GM18517 (cell line): ENCODE results near the gene IBA57.
"Not testable (repeated sequence)": the region's sequence is repeated elsewhere in the genome, so short reads cannot be mapped to it uniquely, and the experiment has no call there.

Experiments
- ATAC-seq: cut with Tn5 transposase; IDR thresholded peaks from one replicate; pipeline ENCODE4 v1.9.1; 2021; ENCODE audit warnings: mild to moderate bottlenecking, moderate library complexity; ENCODE audit not compliant: unreplicated experiment

Gene IBA57

DNA sequence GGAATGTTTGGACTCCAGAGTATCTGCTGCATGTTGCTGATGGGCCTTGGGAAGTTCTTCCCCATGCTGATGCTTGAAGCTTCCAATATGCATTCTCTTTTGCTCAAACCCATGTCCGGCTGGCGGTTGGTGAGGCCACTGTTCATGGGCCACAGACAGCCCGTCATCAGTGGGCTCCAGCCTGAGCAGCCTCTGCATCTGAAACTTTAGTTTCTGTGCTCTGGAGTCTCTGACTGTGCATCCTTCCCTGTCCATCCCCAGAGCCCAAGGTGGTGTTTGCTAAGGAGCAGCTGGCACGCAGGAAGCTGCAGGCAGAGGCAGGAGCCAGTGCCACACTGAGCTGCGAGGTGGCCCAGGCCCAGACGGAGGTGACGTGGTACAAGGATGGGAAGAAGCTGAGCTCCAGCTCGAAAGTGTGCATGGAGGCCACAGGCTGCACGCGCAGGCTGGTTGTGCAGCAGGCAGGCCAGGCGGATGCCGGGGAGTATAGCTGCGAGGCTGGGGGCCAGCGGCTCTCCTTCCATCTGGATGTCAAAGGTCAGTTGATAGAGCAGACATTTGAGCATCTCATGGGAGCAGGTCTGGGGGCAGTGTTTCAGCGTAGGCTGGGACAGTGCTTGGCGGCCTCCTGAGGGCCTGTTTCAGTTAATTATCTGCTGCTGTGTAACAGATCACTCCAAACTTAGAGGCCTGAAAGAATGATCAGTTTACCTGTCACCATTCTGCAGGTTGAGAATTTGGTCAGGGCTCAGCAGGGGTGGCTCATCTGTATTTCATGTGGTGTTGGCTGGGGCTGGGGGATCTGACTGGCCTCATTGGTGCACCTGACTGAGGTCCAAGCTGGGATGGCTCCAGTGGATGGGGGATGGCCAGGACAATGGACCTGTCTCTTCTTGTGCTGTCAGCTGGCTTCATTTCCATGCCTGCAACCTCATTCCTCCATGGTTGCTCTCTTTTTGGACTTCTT, 58.9 kb downstream of the IBA57 start:
- ATAC-seq, result no peak

GRCh38 chr1:228225165-228225710, 59.6 kb downstream of the IBA57 start:
- no peak for ATAC-seq

DNA sequence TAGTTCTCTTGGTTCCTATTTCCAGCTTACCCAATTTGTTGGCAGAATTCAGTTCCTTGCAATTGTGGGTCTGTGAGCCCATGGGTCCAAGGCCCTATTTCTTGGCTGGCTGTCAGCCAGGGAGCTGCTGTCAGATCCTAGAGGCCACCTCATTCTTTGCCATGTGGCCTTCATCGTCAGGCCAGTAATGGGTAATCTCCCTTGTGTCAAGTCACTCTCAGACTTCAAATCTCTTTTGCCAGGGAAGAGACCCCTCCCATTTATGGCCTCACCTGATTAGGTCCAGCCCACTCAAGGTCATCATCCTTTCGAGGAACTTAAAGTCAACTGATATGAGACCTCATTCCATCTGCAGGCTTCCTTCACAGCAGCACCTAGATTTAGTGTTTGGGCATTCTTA, 60.1 kb downstream of the IBA57 start:
- ATAC-seq, result no peak

DNA sequence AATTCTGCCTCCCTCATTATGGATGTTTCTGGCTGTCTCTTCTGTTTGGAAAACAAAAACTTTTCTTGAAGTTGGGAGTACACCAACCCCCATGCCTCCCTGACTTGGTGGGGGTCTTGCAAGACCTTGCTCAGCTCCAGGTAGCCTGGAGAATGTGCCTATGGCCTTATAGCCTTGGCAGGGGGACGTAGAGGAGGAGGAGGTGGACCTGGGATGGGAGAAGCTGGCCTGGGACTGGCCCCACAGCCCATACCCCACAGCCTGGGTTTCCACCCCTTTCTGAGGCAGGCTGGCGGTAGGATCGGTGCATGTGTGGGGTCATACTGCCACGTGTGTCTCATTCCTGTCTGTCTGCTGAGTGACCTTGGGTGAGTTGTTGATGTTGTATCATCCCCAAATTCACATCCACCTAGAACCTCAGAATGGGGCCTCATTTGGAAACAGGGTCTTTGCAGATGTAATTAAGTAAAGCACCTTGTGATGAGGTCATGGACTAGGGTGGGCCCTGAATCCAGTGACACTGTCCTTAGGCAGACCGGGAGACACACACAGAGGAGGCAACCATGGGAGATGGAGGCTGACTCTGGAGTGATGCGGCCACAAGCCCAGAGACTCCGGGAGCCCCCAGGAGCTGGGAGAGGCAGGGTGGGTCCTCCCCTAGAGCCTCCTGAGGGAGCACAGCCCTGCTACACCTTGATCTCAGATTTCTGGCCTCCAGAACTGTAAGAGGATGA, 60.7 kb downstream of the IBA57 start:
- ATAC-seq, result no peak

- no peak for ATAC-seq
Observed at GRCh38 chr1:228226956-228227791, 61.6 kb downstream of the IBA57 start.

DNA sequence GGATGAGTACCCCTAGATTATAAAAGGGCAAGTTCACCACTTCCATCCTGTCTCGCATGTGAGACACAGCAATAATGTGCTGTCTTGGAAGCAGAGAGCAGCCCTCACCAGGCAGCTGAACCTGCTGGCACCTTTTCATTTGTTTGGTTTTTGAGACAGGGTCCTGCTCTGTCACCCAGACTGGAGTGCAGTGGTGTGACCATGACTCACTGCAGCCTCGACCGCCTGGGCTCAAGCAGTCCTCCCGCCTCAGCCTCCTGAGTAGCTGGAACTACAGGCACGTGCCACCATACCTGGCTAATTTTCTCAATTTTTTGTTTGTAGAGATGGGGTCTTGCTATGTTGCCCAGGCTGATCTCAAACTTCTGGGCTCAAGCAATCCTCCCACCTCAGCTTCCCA, 62.5 kb downstream of the IBA57 start:
- not testable (repeated sequence) for ATAC-seq

DNA sequence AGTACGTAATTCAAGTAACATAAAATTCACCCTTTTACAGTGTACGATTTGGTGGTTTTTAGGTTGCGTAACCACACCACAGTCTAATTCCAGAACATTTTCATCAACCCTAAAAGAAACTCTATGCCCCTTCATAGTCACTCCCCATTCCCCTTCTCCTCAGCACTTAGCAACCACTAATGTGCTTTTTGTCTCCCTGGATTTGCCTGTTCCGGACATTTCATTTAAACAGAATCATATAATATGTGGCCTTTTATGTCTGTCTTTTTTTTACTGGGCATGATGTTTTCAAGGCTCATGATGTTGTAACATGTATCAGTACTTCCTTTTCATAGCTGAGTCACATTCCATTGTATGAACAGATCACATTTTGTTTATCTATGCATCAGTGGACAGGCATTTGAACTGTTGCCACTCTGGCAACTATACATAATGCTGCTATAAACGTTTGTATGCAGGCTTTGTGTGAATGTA, 63.0 kb downstream of the IBA57 start:
- ATAC-seq, result no peak

DNA sequence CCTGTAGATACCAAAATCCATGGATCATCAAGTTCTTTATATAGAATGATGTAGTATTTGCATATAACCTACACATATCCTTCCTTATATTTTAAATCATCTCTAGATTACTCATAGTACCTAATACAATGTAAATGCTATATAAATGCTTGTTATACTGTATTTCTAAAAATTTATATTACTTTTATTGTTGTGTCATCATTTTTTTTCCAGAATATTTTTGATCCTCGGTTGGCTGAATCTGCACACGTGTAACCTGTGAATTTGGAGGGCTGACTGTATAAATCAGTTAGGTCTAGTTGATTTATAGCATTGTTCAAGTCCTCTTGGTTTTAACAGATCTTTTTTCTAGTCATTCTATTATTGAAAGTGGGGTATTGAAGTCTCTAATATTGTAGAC, 65.6 kb downstream of the IBA57 start:
- ATAC-seq, result no peak
